ENCODE data around the gene KIF16B. TPM values are rescaled to one million over a fixed set of nuclear protein-coding genes. Genes with fewer than 3 reads are reported as not detected.

KIF16B gene
- total RNA-seq, 1 experiment from 2014 or later: 7.6 TPM

- no peaks in the 10 kb centered on the region for H3K4me1 Mint-ChIP-seq
- no peak overlapping the region for H3K4me3 Mint-ChIP-seq
- DNase-seq (ENCODE audit: low spot score) (no peak), ATAC-seq (no peak)
- ChIA-PET CTCF (no interaction called here), POLR2A (no interaction called here)
- H3K27me3 Mint-ChIP-seq (ENCODE audit: low read depth): no peaks in the 10 kb centered on the region; the same call in 1 of the 2 replicates
- TF ChIP-seq, protein P1, sequence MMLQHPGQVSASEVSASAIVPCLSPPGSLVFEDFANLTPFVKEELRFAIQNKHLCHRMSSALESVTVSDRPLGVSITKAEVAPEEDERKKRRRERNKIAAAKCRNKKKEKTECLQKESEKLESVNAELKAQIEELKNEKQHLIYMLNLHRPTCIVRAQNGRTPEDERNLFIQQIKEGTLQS (CRISPR knock-in tag; conservative IDR thresholded peaks at IDR 0.05): no peak
- TF ChIP-seq, protein P2, sequence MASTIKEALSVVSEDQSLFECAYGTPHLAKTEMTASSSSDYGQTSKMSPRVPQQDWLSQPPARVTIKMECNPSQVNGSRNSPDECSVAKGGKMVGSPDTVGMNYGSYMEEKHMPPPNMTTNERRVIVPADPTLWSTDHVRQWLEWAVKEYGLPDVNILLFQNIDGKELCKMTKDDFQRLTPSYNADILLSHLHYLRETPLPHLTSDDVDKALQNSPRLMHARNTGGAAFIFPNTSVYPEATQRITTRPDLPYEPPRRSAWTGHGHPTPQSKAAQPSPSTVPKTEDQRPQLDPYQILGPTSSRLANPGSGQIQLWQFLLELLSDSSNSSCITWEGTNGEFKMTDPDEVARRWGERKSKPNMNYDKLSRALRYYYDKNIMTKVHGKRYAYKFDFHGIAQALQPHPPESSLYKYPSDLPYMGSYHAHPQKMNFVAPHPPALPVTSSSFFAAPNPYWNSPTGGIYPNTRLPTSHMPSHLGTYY (CRISPR knock-in tag; IDR thresholded peaks at IDR 0.05): no peak
- TF ChIP-seq, protein P3, sequence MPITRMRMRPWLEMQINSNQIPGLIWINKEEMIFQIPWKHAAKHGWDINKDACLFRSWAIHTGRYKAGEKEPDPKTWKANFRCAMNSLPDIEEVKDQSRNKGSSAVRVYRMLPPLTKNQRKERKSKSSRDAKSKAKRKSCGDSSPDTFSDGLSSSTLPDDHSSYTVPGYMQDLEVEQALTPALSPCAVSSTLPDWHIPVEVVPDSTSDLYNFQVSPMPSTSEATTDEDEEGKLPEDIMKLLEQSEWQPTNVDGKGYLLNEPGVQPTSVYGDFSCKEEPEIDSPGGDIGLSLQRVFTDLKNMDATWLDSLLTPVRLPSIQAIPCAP (CRISPR knock-in tag; IDR thresholded peaks at IDR 0.05): no peak
- TF ChIP-seq, protein P4, sequence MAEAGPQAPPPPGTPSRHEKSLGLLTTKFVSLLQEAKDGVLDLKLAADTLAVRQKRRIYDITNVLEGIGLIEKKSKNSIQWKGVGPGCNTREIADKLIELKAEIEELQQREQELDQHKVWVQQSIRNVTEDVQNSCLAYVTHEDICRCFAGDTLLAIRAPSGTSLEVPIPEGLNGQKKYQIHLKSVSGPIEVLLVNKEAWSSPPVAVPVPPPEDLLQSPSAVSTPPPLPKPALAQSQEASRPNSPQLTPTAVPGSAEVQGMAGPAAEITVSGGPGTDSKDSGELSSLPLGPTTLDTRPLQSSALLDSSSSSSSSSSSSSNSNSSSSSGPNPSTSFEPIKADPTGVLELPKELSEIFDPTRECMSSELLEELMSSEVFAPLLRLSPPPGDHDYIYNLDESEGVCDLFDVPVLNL (CRISPR knock-in tag; IDR thresholded peaks at IDR 0.05; ENCODE audit: borderline replicate concordance, low read depth): no peak
- TF ChIP-seq ATF6 (CRISPR knock-in tag; IDR thresholded peaks at IDR 0.05) (no peak), PRRX2 (CRISPR knock-in tag; IDR thresholded peaks at IDR 0.05) (no peak), GRHL2 (CRISPR knock-in tag; IDR thresholded peaks at IDR 0.05; ENCODE audit: insufficient replicate concordance, severe bottlenecking) (no peak), USF2 (CRISPR knock-in tag; IDR thresholded peaks at IDR 0.05) (no peak), NR2C2 (CRISPR knock-in tag; IDR thresholded peaks at IDR 0.05) (no peak), NFATC4 (CRISPR knock-in tag; IDR thresholded peaks at IDR 0.05) (no peak), NR1H2 (CRISPR knock-in tag; IDR thresholded peaks at IDR 0.05) (no peak), RELA (CRISPR knock-in tag; IDR thresholded peaks at IDR 0.05; ENCODE audit: borderline replicate concordance) (no peak), FOXK1 (CRISPR knock-in tag; IDR thresholded peaks at IDR 0.05) (no peak), MXD4 (CRISPR knock-in tag; IDR thresholded peaks at IDR 0.05; ENCODE audit: borderline replicate concordance) (no peak)
- TF ChIP-seq, protein P5, sequence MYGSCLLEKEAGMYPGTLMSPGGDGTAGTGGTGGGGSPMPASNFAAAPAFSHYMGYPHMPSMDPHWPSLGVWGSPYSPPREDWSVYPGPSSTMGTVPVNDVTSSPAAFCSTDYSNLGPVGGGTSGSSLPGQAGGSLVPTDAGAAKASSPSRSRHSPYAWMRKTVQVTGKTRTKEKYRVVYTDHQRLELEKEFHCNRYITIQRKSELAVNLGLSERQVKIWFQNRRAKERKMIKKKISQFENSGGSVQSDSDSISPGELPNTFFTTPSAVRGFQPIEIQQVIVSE (CRISPR knock-in tag; IDR thresholded peaks at IDR 0.05; ENCODE audit: borderline replicate concordance): no peak
- TF ChIP-seq, protein P6, sequence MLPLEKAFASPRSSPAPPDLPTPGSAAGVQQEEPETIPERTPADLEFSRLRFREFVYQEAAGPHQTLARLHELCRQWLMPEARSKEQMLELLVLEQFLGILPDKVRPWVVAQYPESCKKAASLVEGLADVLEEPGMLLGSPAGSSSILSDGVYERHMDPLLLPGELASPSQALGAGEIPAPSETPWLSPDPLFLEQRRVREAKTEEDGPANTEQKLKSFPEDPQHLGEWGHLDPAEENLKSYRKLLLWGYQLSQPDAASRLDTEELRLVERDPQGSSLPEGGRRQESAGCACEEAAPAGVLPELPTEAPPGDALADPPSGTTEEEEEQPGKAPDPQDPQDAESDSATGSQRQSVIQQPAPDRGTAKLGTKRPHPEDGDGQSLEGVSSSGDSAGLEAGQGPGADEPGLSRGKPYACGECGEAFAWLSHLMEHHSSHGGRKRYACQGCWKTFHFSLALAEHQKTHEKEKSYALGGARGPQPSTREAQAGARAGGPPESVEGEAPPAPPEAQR (CRISPR knock-in tag; IDR thresholded peaks at IDR 0.05): no peak
- TF ChIP-seq, protein P7, sequence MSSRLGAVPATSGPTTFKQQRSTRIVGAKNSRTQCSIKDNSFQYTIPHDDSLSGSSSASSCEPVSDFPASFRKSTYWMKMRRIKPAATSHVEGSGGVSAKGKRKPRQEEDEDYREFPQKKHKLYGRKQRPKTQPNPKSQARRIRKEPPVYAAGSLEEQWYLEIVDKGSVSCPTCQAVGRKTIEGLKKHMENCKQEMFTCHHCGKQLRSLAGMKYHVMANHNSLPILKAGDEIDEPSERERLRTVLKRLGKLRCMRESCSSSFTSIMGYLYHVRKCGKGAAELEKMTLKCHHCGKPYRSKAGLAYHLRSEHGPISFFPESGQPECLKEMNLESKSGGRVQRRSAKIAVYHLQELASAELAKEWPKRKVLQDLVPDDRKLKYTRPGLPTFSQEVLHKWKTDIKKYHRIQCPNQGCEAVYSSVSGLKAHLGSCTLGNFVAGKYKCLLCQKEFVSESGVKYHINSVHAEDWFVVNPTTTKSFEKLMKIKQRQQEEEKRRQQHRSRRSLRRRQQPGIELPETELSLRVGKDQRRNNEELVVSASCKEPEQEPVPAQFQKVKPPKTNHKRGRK (CRISPR knock-in tag; IDR thresholded peaks at IDR 0.05; ENCODE audit: borderline replicate concordance): no peak
- TF ChIP-seq, protein P8, sequence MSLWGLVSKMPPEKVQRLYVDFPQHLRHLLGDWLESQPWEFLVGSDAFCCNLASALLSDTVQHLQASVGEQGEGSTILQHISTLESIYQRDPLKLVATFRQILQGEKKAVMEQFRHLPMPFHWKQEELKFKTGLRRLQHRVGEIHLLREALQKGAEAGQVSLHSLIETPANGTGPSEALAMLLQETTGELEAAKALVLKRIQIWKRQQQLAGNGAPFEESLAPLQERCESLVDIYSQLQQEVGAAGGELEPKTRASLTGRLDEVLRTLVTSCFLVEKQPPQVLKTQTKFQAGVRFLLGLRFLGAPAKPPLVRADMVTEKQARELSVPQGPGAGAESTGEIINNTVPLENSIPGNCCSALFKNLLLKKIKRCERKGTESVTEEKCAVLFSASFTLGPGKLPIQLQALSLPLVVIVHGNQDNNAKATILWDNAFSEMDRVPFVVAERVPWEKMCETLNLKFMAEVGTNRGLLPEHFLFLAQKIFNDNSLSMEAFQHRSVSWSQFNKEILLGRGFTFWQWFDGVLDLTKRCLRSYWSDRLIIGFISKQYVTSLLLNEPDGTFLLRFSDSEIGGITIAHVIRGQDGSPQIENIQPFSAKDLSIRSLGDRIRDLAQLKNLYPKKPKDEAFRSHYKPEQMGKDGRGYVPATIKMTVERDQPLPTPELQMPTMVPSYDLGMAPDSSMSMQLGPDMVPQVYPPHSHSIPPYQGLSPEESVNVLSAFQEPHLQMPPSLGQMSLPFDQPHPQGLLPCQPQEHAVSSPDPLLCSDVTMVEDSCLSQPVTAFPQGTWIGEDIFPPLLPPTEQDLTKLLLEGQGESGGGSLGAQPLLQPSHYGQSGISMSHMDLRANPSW (CRISPR knock-in tag; conservative IDR thresholded peaks at IDR 0.05; ENCODE audit: low read depth): no peak
- no peak overlapping the region for H3K27ac Mint-ChIP-seq
- H3K36me3 Mint-ChIP-seq: no peaks in the 10 kb centered on the region
- H3K9me3 Mint-ChIP-seq: no peaks in the 10 kb centered on the region
Measured at GRCh38 chr20:16258766-16259165, 314.5 kb downstream of the KIF16B start.

All from WTC11 (cell line).